ENCODE data around the gene MT1M.

The MT1M gene

DNA sequence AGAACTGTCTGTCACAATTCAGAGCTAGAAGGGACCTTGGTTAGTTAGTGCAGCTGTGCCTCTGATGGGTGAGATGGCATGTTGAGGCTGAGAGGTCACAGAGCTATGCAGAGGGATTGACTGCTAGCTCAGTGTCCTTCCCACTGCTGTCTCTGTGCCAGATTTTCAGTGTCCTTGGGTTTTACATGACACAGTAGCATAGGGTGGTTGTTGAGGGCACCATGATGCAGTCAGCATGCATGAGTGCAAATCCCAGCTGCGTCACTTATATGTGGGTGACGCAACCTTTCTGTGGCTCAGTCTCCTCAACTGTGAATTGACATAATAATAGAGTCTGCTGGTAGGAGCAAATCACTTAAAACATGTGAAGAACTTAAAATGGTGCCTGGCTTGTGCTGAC, 8.7 kb downstream of the MT1M start:
- TF ChIP-seq, protein P1, sequence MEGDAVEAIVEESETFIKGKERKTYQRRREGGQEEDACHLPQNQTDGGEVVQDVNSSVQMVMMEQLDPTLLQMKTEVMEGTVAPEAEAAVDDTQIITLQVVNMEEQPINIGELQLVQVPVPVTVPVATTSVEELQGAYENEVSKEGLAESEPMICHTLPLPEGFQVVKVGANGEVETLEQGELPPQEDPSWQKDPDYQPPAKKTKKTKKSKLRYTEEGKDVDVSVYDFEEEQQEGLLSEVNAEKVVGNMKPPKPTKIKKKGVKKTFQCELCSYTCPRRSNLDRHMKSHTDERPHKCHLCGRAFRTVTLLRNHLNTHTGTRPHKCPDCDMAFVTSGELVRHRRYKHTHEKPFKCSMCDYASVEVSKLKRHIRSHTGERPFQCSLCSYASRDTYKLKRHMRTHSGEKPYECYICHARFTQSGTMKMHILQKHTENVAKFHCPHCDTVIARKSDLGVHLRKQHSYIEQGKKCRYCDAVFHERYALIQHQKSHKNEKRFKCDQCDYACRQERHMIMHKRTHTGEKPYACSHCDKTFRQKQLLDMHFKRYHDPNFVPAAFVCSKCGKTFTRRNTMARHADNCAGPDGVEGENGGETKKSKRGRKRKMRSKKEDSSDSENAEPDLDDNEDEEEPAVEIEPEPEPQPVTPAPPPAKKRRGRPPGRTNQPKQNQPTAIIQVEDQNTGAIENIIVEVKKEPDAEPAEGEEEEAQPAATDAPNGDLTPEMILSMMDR (IDR thresholded peaks at IDR 0.05) = no peak
- H3K9me3 Mint-ChIP-seq = no peaks in the 10 kb centered on the region
- H3K4me1 Mint-ChIP-seq = peaks cover 22% of the 10 kb centered on the region
- peaks cover 100% of the 10 kb centered on the region for H3K27me3 Mint-ChIP-seq (ENCODE audit: low read depth, poor library complexity)
- H3K4me3 Mint-ChIP-seq = no peak overlapping the region
- no peak for DNase-seq
- no peaks in the 10 kb centered on the region for H3K36me3 Mint-ChIP-seq (ENCODE audit: low read depth)
- no peak overlapping the region for H3K27ac Mint-ChIP-seq

DNA sequence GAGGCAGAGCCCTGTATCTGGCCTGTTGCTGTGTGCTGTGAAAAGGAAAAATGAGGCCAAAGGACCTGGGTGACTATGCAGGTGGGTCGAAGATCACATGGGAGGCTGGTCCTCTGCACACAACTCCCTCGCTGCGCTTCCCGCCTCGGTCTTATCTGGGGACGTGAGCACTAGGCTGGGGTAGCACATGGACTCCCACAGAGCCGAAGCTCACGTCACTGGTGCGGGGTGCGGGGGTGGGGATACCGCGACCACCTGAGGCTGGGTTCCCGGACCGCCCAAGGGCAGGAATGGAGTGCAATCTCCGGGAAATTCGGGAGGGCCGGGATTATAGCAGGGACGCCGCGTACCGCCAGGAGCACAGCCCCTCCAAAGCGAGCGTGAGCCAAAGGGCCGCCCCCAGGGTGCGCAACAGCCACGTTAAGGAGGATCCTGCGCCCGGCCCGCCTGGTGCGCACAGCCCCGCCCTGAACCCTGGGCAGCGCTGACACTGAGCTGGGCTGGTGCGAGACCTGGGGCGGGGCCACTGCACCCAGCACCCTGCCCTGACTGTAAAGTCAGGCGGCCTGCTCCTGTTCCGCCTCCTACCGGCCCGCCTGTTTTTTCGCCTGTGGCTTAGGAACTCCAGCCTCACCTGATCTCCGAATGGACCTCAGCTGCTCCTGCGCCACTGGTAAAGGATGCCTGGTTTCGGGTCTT, 10.8 kb downstream of the MT1M start:
- no peaks in the 10 kb centered on the region for H3K36me3 Mint-ChIP-seq (ENCODE audit: low read depth)
- no peaks in the 10 kb centered on the region for H3K9me3 Mint-ChIP-seq
- peaks cover 100% of the 10 kb centered on the region for H3K27me3 Mint-ChIP-seq (ENCODE audit: low read depth, poor library complexity)
- TF ChIP-seq, protein P1 (IDR thresholded peaks at IDR 0.05) = no peak
- peak overlapping the region; percentile 13 for H3K4me3 Mint-ChIP-seq
- no peak overlapping the region for H3K27ac Mint-ChIP-seq
- H3K4me1 Mint-ChIP-seq = peaks cover 16% of the 10 kb centered on the region
- DNase-seq = peak; percentile 63

DNA sequence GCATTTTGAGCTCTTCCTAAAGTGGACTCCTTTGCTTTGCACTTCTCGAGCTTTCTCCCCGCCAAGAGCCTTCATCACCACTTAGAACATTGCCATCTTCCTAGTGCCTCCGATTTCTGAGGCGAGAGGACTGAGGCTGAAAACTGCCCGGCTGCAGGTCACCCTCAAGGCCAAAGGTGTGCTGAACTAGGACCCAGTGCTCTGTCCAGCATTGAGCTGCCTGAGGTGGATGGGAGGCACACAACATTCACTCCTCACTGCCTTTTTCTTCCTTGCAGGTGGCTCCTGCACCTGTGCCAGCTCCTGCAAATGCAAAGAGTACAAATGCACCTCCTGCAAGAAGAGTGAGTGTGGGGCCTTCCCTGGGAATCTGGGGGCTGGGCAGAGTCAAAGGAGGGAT, 11.4 kb downstream of the MT1M start:
- no peaks in the 10 kb centered on the region for H3K36me3 Mint-ChIP-seq (ENCODE audit: low read depth)
- peak overlapping the region; percentile 13 for H3K4me3 Mint-ChIP-seq
- H3K27ac Mint-ChIP-seq = no peak overlapping the region
- H3K27me3 Mint-ChIP-seq (ENCODE audit: low read depth, poor library complexity) = peaks cover 100% of the 10 kb centered on the region
- TF ChIP-seq, protein P1 (IDR thresholded peaks at IDR 0.05) = no peak
- DNase-seq = no peak
- H3K9me3 Mint-ChIP-seq = no peaks in the 10 kb centered on the region
- H3K4me1 Mint-ChIP-seq = peaks cover 16% of the 10 kb centered on the region

DNA sequence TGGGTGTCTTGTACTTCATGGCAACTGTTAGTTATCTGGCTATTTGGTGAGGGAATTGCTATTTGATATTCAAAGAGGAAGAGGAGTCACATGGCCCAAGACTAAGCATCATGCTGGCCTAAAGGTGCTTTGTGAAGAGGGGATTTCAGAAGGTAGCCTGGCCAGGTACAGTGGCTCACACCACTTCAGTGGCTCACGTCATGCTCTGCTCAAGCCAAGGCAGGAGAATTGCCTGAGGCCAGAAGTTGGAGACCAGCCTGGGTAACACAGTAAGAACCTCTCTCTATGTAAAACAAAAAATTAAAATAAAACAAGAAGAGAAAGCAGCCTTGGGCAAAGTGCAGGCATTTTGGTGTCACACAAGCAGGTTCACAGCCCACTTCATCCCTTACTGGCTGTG, 12.9 kb downstream of the MT1M start:
- H3K4me1 Mint-ChIP-seq = peaks cover 13% of the 10 kb centered on the region
- peaks cover 100% of the 10 kb centered on the region for H3K27me3 Mint-ChIP-seq (ENCODE audit: low read depth, poor library complexity)
- TF ChIP-seq, protein P1 (IDR thresholded peaks at IDR 0.05) = no peak
- no peak for DNase-seq
- H3K9me3 Mint-ChIP-seq = no peaks in the 10 kb centered on the region
- no peaks in the 10 kb centered on the region for H3K36me3 Mint-ChIP-seq (ENCODE audit: low read depth)
- no peak overlapping the region for H3K4me3 Mint-ChIP-seq
- no peak overlapping the region for H3K27ac Mint-ChIP-seq

DNA sequence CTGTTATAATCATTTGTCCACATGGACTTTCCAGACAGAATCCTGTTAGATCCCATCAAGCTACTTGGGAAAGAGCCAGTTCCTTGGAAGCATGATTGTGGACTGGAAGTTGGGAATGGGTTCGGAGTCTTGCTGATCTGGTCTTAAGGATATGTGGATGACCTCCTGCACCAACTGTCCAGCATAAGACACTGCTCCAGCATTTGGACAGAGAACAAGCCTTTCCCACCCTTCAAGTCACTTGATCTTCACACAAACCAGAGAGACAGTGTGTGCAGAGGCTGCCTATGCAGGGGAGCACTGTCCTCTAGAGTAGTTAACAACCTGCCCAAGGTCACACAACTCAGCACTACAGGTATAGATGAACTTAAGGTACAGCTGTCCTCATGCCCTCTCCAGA, 13.4 kb downstream of the MT1M start:
- Mint-ChIP-seq H3K36me3 (ENCODE audit: low read depth) (no peaks in the 10 kb centered on the region), H3K4me1 (peaks cover 8% of the 10 kb centered on the region), H3K9me3 (no peaks in the 10 kb centered on the region), H3K27ac (no peak overlapping the region), H3K4me3 (no peak overlapping the region), H3K27me3 (ENCODE audit: low read depth, poor library complexity) (peaks cover 100% of the 10 kb centered on the region)
- TF ChIP-seq, protein P1 (IDR thresholded peaks at IDR 0.05) = no peak
- DNase-seq = no peak

Data from nephron progenitor cell (in vitro differentiated cells).